ENCODE data around the gene GSPT1.
"Not testable (repeated sequence)": the region's sequence is repeated elsewhere in the genome, so short reads cannot be mapped to it uniquely, and the experiment has no call there.

GSPT1 gene

DNA sequence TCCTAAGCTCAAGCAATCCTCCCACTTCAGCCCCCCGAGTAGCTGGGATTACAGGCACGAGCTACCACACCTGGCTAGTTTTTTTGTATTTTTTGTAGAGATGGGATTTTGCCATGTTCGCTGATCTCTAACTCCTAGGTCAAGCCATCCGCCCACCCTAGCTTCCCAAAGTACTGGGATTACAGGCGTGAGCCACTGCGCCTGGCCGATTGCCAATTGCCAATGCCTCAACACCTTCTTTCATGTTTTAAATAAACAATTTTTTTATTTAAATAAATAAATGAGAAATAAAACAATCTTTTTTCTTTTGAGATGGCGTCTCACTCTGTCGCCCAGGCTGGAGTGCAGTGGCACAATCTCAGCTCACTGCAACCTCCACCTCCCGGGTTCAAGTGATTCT, 8.3 kb upstream of the GSPT1 start:
- H3K27me3 Mint-ChIP-seq = not testable (repeated sequence)

DNA sequence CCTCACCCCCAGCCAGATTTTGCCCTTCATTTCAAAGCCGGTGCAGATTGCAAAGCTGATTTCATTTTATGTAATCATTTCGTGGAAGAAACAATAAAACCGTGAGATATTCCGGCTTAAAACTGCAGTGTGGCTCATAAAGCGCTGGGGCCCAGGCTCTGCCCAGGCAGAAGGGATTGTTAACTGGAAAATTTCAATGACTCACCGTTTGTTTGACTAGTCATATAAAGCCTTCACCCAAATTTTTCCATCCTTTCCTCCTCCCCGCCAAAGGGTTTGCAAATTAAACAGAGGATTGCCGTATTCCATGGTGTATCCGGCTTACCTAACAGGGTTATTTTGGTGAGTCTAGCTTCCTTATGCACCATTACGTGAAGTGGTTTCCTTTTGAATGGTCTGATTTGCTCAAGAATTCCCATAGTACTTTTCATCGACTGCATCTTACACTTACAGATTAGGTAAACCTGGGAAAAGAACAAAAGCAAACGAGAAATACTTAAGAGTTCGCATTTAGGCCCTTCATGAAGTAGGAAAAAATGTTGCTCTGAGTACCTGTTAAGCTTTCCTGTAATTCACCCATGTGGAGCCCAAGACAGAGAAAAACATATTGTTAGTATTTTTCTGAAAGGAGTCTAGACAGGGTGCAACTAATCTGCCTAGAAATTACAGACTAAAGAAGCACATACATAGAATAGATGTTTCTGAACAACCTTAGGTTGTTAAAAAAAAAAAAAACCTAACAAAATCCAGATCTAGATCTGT, 949 bp upstream of the GSPT1 start:
- Mint-ChIP-seq H3K36me3 (peaks cover 12% of the 10 kb centered on the region), H3K4me3 (peak overlapping the region; percentile 90), H3K27me3 (no peaks in the 10 kb centered on the region), H3K27ac (peak overlapping the region; percentile 76), H3K4me1 (peaks cover 32% of the 10 kb centered on the region), H3K9me3 (no peaks in the 10 kb centered on the region)

More for the DNA sequence above, 8.3 kb upstream of the GSPT1 start:
- H3K4me3 Mint-ChIP-seq, H3K4me1 Mint-ChIP-seq, H3K36me3 Mint-ChIP-seq, H3K9me3 Mint-ChIP-seq, H3K27ac Mint-ChIP-seq: not testable (repeated sequence)

DNA sequence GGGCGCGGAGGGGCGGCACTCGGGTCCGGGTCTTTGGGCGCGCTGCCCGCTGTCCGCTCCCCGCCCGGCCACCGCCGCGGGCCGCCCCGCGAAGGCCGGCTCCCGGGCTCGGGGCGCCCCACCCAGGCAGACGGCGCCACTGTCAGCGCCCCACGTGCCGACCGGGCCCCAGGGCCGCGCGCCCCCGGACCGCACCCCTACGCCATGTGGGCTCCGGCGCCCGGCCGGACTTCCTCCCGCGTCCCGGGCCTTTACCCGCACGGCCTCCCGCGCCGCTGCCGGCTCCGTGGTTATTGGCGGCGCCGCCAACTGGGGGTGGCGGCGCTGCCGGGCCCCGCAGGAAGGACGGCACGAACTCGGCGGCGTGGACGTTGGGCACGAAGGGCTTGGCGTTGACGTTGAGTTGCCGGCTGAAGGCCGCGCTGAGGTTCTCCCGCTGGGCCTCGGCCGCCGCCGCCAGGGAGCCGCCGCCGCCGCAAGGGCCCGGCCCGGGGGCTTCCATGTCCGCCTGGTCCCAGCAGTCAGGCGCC, 577 bp downstream of the GSPT1 start:
- Mint-ChIP-seq H3K27ac (peak overlapping the region; percentile 98), H3K36me3 (peaks cover 12% of the 10 kb centered on the region), H3K4me1 (peaks cover 43% of the 10 kb centered on the region), H3K4me3 (peak overlapping the region; percentile 98), H3K27me3 (no peaks in the 10 kb centered on the region), H3K9me3 (no peaks in the 10 kb centered on the region)

DNA sequence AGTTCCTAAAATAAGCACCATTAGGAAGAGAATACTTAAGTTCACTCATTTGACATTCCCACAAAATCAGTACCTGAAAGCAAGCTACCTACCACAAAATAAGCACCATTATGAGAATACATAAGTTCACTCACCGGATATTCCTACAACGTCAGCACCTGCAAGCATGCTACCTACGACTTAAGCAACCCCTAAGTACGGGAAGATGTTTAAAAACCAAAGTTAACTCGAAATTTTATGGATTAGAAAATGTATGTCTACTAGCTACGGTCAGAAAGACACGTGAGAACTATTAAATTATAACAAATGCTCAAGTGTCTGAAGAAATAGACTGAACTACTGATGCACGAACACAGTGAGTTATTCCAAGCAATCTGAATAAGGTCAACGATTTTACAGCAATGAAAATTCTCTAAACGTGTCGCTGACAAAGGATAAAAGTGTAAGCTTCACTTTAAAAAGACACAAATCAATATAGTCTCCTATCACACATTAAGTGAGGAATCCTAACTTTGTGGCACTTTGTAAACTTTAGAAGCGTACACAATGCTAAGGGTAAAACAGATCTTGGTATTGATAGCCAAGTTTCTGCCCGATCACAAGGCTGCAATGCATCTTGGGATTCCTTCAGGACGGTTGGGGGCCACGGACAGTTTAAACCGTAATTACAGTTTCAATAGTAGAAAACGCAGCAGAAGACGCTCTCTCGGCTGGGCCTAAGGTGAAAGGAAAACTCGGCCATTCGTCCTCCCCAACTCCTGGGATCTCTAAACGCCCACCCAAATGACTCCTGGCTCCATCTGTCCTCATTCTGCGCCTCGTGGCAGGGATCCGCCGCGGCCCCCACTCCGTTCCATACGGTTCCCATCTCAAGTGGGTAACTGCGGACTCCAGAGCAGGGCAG, 1.3 kb downstream of the GSPT1 start:
- Mint-ChIP-seq H3K4me1 (peaks cover 50% of the 10 kb centered on the region), H3K27me3 (no peaks in the 10 kb centered on the region), H3K9me3 (no peaks in the 10 kb centered on the region), H3K27ac (peak overlapping the region; percentile 98), H3K4me3 (peak overlapping the region; percentile 98), H3K36me3 (peaks cover 12% of the 10 kb centered on the region)

DNA sequence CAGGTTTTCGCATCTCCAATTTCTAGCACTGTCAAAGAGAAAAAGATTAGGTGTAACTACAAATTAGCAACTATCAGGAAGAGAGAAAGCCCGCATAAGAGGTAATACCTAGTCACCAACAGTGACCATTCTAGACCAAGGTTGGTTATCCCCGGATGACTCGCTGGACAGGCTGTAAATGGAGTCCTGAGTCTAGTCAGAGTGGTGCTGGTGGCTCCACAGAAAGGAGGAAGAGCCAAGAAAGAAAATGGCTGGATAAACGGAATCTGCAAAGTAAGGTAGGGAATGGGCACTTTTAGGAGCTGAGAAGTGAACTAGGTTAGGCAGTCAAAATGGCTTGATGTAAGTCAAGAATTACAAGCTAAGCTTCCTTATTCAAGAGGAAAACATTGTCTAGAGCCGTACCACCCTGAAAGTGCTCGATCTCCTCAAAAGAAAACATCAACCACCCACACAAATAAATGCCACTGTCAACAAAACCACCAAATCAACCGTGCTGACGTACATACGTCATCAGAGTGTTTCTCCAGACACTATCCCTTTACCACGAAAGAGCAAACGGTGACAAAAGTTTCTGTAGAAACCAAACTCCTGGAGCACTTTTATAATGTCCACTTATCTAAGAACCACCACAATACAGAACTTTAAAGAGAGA, 2.2 kb downstream of the GSPT1 start:
- Mint-ChIP-seq H3K27ac (peak overlapping the region; percentile 98), H3K4me1 (peaks cover 56% of the 10 kb centered on the region), H3K9me3 (no peaks in the 10 kb centered on the region), H3K4me3 (peak overlapping the region; percentile 98), H3K27me3 (no peaks in the 10 kb centered on the region), H3K36me3 (peaks cover 12% of the 10 kb centered on the region)

DNA sequence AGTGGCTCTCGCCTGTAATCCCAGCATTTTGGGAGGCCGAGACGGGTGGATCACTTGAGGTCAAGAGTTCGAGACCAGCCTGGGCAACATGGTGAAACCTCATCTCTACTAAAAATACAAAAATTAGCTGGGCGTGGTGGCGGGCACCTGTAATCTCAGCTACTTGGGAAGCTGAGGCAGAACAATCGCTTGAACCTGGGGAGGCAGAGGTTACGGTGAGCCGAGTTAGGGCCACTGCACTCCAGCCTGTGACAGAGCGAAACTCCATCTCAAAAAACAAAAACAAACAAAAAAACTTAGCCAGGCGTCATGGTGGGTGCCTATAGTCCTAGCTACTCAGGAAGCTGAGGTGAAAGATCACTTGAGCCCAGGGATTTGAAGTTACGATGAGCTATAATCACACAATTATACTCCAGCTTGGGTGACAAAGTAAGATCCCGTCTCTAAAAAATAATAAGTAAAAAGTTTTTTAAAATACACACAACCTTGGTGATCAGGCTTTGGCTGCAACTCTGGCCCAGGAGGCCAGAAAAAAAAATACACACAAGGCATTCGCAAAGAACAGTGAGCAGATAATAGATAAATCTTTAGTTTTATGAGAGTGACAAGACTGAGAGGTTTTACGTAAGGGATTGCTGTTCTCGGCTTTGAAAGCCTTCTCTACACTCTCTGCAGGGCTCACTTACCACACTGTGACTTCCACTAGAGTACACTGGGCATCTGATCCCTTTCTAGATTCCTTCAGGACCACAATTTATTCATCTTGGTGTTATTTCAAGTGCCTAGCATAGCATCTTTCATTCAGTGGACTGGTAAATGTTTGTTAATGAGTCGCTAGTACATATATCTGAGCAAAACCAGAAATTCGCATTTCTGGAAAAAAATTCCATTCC, 5.9 kb downstream of the GSPT1 start:
- Mint-ChIP-seq H3K36me3 (peaks cover 16% of the 10 kb centered on the region), H3K9me3 (no peaks in the 10 kb centered on the region), H3K4me1 (peaks cover 75% of the 10 kb centered on the region), H3K4me3 (peak overlapping the region; percentile 47), H3K27me3 (no peaks in the 10 kb centered on the region), H3K27ac (peak overlapping the region; percentile 68)

DNA sequence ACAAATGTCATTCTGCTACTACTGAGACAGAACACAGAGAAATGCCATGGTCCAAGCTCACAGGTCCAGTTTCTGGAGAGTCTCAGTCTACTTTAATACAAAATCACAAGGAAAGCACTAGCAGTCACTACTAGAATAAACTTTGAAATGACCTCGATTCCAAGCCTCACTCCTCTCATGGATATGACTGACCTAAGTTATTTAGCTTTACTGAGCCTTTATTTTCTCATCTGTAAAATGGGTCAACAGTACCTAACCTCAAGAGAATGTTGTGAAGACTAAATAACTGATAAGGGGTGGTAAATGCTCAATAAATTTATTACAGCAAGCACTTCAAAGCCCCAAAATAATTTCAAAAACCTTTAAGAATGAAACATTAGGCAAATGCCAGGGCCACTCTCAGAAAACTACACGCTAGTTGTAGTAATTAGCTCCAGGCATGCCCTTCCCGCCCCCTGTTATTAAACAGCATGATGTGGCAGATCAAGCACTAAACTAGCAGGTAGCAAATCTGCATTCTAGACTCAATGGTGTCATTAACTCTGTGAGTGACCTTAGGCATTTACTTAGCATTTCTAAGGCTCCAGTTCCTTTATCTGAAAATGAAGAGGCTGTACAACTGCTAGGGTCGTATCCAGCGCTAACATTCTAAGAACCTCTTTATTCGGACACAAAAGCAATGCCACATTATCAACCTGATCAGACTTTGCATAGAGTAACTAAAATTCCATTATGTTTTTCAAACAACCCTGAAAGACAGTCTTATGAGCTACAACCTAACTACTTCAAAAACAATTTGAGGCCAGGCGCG, 8.4 kb downstream of the GSPT1 start:
- Mint-ChIP-seq H3K36me3 (peaks cover 8% of the 10 kb centered on the region), H3K4me3 (no peak overlapping the region), H3K4me1 (peaks cover 70% of the 10 kb centered on the region), H3K27ac (no peak overlapping the region), H3K9me3 (no peaks in the 10 kb centered on the region), H3K27me3 (no peaks in the 10 kb centered on the region)

DNA sequence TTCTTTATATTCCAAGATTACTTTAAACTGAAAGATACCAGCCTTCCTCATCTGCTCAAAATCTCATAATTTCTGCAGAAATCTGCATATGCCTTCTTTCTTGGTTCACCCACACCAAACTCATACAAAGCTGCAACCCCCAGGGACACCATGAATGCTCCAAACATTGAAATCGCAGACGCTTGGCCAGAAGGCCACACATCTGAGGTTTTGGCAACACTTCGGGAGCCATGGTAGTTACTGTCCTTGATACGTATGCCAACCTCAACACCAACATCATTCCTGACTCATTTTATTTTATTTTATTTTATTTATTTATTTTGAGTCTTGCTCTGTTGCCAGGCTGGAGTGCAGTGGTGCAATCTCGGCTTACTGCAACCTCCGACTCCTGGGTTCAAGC, 11.8 kb downstream of the GSPT1 start:
- no peaks in the 10 kb centered on the region for H3K27me3 Mint-ChIP-seq
- H3K36me3 Mint-ChIP-seq = peaks cover 8% of the 10 kb centered on the region
- peaks cover 66% of the 10 kb centered on the region for H3K4me1 Mint-ChIP-seq
- no peak overlapping the region for H3K27ac Mint-ChIP-seq
- H3K9me3 Mint-ChIP-seq = no peaks in the 10 kb centered on the region
- H3K4me3 Mint-ChIP-seq = no peak overlapping the region

DNA sequence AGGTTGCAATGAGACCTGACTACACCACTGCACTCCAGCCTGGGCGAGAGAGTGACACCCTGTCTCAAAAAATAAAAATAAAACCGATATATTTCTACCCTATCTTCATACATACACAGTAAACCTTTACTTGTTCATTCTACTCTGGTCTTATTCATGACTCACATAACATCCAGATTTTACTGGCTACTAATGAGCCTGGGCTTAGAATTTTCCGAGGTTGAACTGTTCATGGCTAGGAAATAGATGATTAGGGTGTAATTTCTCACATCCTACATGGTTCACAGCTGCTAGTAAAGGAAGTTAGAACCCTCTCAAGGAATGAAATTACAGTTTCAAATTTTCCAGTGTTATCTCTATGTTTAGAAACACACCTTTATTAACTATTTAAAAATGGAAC, 14.7 kb downstream of the GSPT1 start:
- H3K4me3 Mint-ChIP-seq = no peak overlapping the region
- peaks cover 7% of the 10 kb centered on the region for H3K36me3 Mint-ChIP-seq
- H3K4me1 Mint-ChIP-seq = peaks cover 66% of the 10 kb centered on the region
- no peaks in the 10 kb centered on the region for H3K9me3 Mint-ChIP-seq
- peak overlapping the region; percentile 57 for H3K27ac Mint-ChIP-seq
- no peaks in the 10 kb centered on the region for H3K27me3 Mint-ChIP-seq

DNA sequence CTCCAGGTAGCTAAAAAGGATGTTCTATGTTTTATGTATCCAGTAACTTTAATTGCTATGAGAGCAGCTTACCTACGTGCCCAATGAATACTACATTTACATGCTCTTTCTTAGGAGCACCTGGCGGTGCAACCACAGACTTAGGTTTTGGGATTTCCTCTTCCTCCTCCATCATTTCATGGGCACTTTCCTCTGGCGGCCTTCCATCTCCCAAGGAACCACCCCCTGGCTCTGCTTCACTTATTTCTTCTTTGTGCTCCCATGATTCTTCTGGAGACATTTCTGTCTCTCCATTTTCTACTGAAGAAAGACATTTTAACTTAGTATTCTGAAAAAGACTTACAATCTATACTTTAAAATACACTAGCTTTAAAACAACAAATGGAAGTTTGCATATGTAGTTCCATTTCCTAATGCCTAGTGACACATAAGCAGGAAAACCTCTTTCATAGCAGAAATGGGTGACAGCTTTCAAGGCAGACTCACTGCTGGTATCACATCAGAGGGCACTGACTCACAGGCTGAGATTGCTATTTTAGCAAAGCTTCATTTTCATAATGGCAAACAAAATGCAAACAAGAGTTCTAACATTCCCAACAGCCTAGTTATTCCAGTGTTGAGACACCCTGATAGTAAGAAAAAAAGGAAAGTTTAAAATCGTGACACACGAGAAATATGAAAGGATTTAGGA, 19.1 kb downstream of the GSPT1 start:
- Mint-ChIP-seq H3K4me1 (peaks cover 48% of the 10 kb centered on the region), H3K4me3 (no peak overlapping the region), H3K27ac (peak overlapping the region; percentile 59), H3K9me3 (no peaks in the 10 kb centered on the region), H3K36me3 (peaks cover 8% of the 10 kb centered on the region), H3K27me3 (no peaks in the 10 kb centered on the region)

DNA sequence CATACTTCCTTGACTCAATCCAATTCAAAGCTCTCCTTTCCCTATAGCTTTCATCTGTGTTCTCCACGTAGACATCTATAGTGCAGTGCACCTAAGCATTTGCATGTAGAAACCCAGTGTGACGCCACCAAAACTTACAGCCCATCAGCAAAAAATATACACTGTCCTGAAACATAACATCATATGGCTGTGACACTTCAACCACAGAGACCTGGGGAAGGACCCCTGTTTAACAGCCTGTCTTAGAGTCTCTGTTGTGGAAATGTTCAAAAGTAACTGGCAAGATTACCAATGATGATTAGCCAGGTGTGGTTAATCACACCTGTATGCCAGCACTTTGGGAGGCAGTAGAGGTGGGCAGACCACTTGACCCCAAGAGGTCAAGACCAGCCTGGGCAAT, 22.2 kb downstream of the GSPT1 start:
- Mint-ChIP-seq H3K27ac (peak overlapping the region; percentile 71), H3K4me1 (peaks cover 22% of the 10 kb centered on the region), H3K9me3 (no peaks in the 10 kb centered on the region), H3K27me3 (no peaks in the 10 kb centered on the region), H3K36me3 (peaks cover 8% of the 10 kb centered on the region), H3K4me3 (no peak overlapping the region)

DNA sequence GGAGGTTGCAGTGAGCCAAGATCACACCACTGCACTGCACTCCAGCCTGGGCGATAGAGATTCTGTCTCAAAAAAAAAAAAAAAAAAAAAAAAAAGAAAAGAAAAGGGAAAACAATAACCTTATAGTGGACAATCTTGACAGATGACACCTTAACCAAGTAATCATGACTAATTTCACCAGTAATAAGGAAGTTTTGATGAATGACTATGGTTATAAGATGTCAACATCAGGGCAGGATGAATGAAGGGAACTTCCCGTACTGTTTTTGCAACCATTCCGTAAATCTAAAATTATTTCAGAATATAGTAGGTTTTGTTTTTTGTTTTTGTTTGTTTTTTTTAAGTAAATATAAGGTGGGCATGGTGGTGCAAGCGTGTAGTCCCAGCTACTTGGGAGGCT, 23.0 kb downstream of the GSPT1 start:
- Mint-ChIP-seq H3K27ac (no peak overlapping the region), H3K9me3 (no peaks in the 10 kb centered on the region), H3K27me3 (no peaks in the 10 kb centered on the region), H3K36me3 (peaks cover 8% of the 10 kb centered on the region), H3K4me1 (peaks cover 15% of the 10 kb centered on the region), H3K4me3 (no peak overlapping the region)

DNA sequence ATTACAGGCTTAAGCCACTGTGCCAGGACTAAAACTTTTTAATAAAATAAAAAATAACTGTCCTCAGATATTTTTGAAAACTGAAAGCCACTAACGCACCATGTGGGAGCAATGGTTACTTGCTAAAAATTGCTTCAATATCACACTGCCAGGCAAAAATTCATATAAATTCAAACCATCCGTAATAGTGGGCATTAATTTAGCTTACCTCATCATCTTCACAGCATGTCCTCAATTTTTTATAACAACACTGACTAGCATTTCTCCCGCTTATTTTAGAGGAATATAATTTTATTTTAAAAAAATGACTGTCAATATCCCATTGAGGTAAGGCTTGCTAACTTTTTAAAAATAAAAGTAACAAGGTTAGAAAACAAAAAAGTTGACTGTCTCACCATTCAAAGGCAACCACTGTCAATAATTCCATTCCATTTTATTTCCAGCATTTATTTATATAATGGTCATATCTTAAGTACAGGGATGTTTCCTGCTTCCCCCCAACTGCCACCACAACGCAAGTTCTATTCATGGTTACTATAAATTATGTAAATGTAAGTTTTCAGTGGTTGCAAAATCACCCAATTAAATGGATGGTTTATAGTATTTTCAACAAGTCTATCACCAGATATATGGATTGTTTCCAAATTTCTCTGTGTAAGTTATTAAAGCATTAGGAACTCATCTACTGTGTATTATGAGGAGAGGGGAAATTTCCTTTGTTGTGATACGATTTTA, 25.4 kb downstream of the GSPT1 start:
- H3K27me3 Mint-ChIP-seq = no peaks in the 10 kb centered on the region
- H3K27ac Mint-ChIP-seq = no peak overlapping the region
- H3K4me1 Mint-ChIP-seq = peaks cover 5% of the 10 kb centered on the region
- no peak overlapping the region for H3K4me3 Mint-ChIP-seq
- no peaks in the 10 kb centered on the region for H3K9me3 Mint-ChIP-seq
- peaks cover 14% of the 10 kb centered on the region for H3K36me3 Mint-ChIP-seq

Measured in activated naive CD4-positive, alpha-beta T cell treated with anti-CD3 and anti-CD28 coated beads, Interleukin-2, amount 50 U/mL, for 24 hours (primary cell).